ENCODE results near the gene RNF10. TPM values are rescaled to one million over a fixed set of nuclear protein-coding genes. Genes with fewer than 3 reads are reported as not detected.

RNF10 gene
- total and polyA plus RNA-seq, 2 experiments from 2014 or later: 113 to 149 TPM

GRCh38 chr12:120620624-120621023 lies 86.5 kb downstream of the RNF10 start (continued):
- TF ChIP-seq, protein P1, sequence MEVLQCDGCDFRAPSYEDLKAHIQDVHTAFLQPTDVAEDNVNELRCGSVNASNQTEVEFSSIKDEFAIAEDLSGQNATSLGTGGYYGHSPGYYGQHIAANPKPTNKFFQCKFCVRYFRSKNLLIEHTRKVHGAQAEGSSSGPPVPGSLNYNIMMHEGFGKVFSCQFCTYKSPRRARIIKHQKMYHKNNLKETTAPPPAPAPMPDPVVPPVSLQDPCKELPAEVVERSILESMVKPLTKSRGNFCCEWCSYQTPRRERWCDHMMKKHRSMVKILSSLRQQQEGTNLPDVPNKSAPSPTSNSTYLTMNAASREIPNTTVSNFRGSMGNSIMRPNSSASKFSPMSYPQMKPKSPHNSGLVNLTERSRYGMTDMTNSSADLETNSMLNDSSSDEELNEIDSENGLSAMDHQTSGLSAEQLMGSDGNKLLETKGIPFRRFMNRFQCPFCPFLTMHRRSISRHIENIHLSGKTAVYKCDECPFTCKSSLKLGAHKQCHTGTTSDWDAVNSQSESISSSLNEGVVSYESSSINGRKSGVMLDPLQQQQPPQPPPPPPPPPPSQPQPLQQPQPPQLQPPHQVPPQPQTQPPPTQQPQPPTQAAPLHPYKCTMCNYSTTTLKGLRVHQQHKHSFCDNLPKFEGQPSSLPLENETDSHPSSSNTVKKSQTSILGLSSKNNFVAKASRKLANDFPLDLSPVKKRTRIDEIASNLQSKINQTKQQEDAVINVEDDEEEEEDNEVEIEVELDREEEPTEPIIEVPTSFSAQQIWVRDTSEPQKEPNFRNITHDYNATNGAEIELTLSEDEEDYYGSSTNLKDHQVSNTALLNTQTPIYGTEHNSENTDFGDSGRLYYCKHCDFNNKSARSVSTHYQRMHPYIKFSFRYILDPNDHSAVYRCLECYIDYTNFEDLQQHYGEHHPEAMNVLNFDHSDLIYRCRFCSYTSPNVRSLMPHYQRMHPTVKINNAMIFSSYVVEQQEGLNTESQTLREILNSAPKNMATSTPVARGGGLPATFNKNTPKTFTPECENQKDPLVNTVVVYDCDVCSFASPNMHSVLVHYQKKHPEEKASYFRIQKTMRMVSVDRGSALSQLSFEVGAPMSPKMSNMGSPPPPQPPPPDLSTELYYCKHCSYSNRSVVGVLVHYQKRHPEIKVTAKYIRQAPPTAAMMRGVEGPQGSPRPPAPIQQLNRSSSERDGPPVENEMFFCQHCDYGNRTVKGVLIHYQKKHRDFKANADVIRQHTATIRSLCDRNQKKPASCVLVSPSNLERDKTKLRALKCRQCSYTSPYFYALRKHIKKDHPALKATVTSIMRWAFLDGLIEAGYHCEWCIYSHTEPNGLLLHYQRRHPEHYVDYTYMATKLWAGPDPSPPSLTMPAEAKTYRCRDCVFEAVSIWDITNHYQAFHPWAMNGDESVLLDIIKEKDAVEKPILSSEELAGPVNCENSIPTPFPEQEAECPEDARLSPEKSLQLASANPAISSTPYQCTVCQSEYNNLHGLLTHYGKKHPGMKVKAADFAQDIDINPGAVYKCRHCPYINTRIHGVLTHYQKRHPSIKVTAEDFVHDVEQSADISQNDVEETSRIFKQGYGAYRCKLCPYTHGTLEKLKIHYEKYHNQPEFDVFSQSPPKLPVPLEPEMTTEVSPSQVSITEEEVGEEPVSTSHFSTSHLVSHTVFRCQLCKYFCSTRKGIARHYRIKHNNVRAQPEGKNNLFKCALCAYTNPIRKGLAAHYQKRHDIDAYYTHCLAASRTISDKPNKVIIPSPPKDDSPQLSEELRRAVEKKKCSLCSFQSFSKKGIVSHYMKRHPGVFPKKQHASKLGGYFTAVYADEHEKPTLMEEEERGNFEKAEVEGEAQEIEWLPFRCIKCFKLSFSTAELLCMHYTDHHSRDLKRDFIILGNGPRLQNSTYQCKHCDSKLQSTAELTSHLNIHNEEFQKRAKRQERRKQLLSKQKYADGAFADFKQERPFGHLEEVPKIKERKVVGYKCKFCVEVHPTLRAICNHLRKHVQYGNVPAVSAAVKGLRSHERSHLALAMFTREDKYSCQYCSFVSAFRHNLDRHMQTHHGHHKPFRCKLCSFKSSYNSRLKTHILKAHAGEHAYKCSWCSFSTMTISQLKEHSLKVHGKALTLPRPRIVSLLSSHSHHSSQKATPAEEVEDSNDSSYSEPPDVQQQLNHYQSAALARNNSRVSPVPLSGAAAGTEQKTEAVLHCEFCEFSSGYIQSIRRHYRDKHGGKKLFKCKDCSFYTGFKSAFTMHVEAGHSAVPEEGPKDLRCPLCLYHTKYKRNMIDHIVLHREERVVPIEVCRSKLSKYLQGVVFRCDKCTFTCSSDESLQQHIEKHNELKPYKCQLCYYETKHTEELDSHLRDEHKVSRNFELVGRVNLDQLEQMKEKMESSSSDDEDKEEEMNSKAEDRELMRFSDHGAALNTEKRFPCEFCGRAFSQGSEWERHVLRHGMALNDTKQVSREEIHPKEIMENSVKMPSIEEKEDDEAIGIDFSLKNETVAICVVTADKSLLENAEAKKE (CRISPR knock-in tag; IDR thresholded peaks at IDR 0.05): no peak
- TF ChIP-seq EZH2 (IDR thresholded peaks at IDR 0.05; ENCODE audit: low read depth, unreplicated experiment) (no peak), CREB1 (CRISPR knock-in tag; IDR thresholded peaks at IDR 0.05; ENCODE audit: low read depth) (no peak)

- peak; percentile 75 for DNase-seq (ENCODE audit: low spot score)
- ATAC-seq: peak; percentile 65
- H3K27ac ChIP-seq (ENCODE audit: low read depth): no peak overlapping the region
- H3K4me3 ChIP-seq: no peak overlapping the region
- Mint-ChIP-seq H3K27me3 (ENCODE audit: insufficient read depth, low read depth, poor library complexity) (peaks cover 5% of the 10 kb centered on the region), H3K27ac (no peak overlapping the region), H3K4me1 (peaks cover 9% of the 10 kb centered on the region), H3K9me3 (no peaks in the 10 kb centered on the region), H3K4me3 (no peak overlapping the region), H3K36me3 (ENCODE audit: low read depth) (no peaks in the 10 kb centered on the region)
- no peaks in the 10 kb centered on the region for H4K20me1 ChIP-seq (replicated peaks; ENCODE audit: insufficient read depth)
- no peak overlapping the region for H2AFZ ChIP-seq
- no peak overlapping the region for H3K4me2 ChIP-seq
- H3K4me1 ChIP-seq (ENCODE audit: insufficient read depth): no peaks in the 10 kb centered on the region
- TF ChIP-seq NANOG (IDR thresholded peaks at IDR 0.05; ENCODE audit: borderline replicate concordance): no peak
- TF ChIP-seq, protein P2, sequence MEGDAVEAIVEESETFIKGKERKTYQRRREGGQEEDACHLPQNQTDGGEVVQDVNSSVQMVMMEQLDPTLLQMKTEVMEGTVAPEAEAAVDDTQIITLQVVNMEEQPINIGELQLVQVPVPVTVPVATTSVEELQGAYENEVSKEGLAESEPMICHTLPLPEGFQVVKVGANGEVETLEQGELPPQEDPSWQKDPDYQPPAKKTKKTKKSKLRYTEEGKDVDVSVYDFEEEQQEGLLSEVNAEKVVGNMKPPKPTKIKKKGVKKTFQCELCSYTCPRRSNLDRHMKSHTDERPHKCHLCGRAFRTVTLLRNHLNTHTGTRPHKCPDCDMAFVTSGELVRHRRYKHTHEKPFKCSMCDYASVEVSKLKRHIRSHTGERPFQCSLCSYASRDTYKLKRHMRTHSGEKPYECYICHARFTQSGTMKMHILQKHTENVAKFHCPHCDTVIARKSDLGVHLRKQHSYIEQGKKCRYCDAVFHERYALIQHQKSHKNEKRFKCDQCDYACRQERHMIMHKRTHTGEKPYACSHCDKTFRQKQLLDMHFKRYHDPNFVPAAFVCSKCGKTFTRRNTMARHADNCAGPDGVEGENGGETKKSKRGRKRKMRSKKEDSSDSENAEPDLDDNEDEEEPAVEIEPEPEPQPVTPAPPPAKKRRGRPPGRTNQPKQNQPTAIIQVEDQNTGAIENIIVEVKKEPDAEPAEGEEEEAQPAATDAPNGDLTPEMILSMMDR (conservative IDR thresholded peaks at IDR 0.05; ENCODE audit: low read depth in 2 of 2): peak; percentile 51 to 75
- no peaks in the 10 kb centered on the region for H3K9me2 ChIP-seq (ENCODE audit: insufficient read depth)
- H3F3A ChIP-seq (replicated peaks; ENCODE audit: low read depth): no peaks in the 10 kb centered on the region
- no peaks in the 10 kb centered on the region for H3K36me3 ChIP-seq (ENCODE audit: insufficient read depth)
- H3K27me3 ChIP-seq (ENCODE audit: insufficient read depth): no peaks in the 10 kb centered on the region
- H3K79me2 ChIP-seq (replicated peaks; ENCODE audit: insufficient read depth): no peaks in the 10 kb centered on the region
Measured at GRCh38 chr12:120625557-120626419, 91.6 kb downstream of the RNF10 start.

Small RNA genes within 50 kb of the gene (small RNA-seq; reads per million reads assigned to genes)
- not detected for gene RF00019 (ENCODE audit: low replicate concordance)

Other genes with a start within 250 kb of the RNF10 start
- gene RNU4-2, start 242.5 kb upstream of the RNF10 start, total RNA-seq (2014; rRNA removed; shearing (Covaris generic)): under 0.01 TPM in 1 of 2 replicates, not detected in the other
- 9.5 TPM in 1 of 2 replicates, not detected in the other for gene RNU4-2, start 242.5 kb upstream of the RNF10 start, polyA plus RNA-seq (2016; fragmentation: Nextera tagmentation; extraction: Ambion mirVana)
- gene RNU4-1, start 241.1 kb upstream of the RNF10 start, total RNA-seq (2014; rRNA removed; shearing (Covaris generic)): under 0.01 TPM in 1 of 2 replicates, not detected in the other
- 6.0 and 6.4 TPM in 2 replicates for gene RNU4-1, start 241.1 kb upstream of the RNF10 start, polyA plus RNA-seq (2016; fragmentation: Nextera tagmentation; extraction: Ambion mirVana)
- gene SIRT4, start 232.0 kb upstream of the RNF10 start, total RNA-seq (2014; rRNA removed; shearing (Covaris generic)): 0.78 and 2.0 TPM in 2 replicates
- gene SIRT4, start 232.0 kb upstream of the RNF10 start, polyA plus RNA-seq (2016; fragmentation: Nextera tagmentation; extraction: Ambion mirVana): 3.0 and 4.1 TPM in 2 replicates
- not detected in 2 replicates for gene PLA2G1B, start 206.6 kb upstream of the RNF10 start, total RNA-seq (2014; rRNA removed; shearing (Covaris generic))
- not detected in 2 replicates for gene PLA2G1B, start 206.6 kb upstream of the RNF10 start, polyA plus RNA-seq (2016; fragmentation: Nextera tagmentation; extraction: Ambion mirVana)
- gene MSI1, start 165.2 kb upstream of the RNF10 start, total RNA-seq (2014; rRNA removed; shearing (Covaris generic)): 8.1 and 12.8 TPM in 2 replicates
- gene MSI1, start 165.2 kb upstream of the RNF10 start, polyA plus RNA-seq (2016; fragmentation: Nextera tagmentation; extraction: Ambion mirVana): 16.9 and 19.2 TPM in 2 replicates
- gene COX6A1, start 96.2 kb upstream of the RNF10 start, total RNA-seq (2014; rRNA removed; shearing (Covaris generic)): 393 and 422 TPM in 2 replicates
- 1,484 and 1,643 TPM in 2 replicates for gene COX6A1, start 96.2 kb upstream of the RNF10 start, polyA plus RNA-seq (2016; fragmentation: Nextera tagmentation; extraction: Ambion mirVana)
- gene TRIAP1, start 88.0 kb upstream of the RNF10 start, total RNA-seq (2014; rRNA removed; shearing (Covaris generic)): 53.4 and 61.8 TPM in 2 replicates
- 94.0 and 94.2 TPM in 2 replicates for gene TRIAP1, start 88.0 kb upstream of the RNF10 start, polyA plus RNA-seq (2016; fragmentation: Nextera tagmentation; extraction: Ambion mirVana)
- gene GATC, start 87.9 kb upstream of the RNF10 start, total RNA-seq (2014; rRNA removed; shearing (Covaris generic)): 16.7 and 18.5 TPM in 2 replicates
- gene GATC, start 87.9 kb upstream of the RNF10 start, polyA plus RNA-seq (2016; fragmentation: Nextera tagmentation; extraction: Ambion mirVana): 14.9 and 20.1 TPM in 2 replicates
- gene SRSF9, start 64.6 kb upstream of the RNF10 start, total RNA-seq (2014; rRNA removed; shearing (Covaris generic)): 202 and 250 TPM in 2 replicates
- 436 and 481 TPM in 2 replicates for gene SRSF9, start 64.6 kb upstream of the RNF10 start, polyA plus RNA-seq (2016; fragmentation: Nextera tagmentation; extraction: Ambion mirVana)
- 310 and 313 TPM in 2 replicates for gene DYNLL1, start 38.2 kb upstream of the RNF10 start, total RNA-seq (2014; rRNA removed; shearing (Covaris generic))
- 833 and 868 TPM in 2 replicates for gene DYNLL1, start 38.2 kb upstream of the RNF10 start, polyA plus RNA-seq (2016; fragmentation: Nextera tagmentation; extraction: Ambion mirVana)
- gene COQ5, start 5.2 kb upstream of the RNF10 start, total RNA-seq (2014; rRNA removed; shearing (Covaris generic)): 32.5 and 32.6 TPM in 2 replicates
- gene COQ5, start 5.2 kb upstream of the RNF10 start, polyA plus RNA-seq (2016; fragmentation: Nextera tagmentation; extraction: Ambion mirVana): 30.7 and 32.4 TPM in 2 replicates
- 52.4 and 55.6 TPM in 2 replicates for gene POP5, start 47.0 kb downstream of the RNF10 start, total RNA-seq (2014; rRNA removed; shearing (Covaris generic))
- gene POP5, start 47.0 kb downstream of the RNF10 start, polyA plus RNA-seq (2016; fragmentation: Nextera tagmentation; extraction: Ambion mirVana): 131 and 140 TPM in 2 replicates
- 5.2 and 7.0 TPM in 2 replicates for gene CABP1, start 106.3 kb downstream of the RNF10 start, total RNA-seq (2014; rRNA removed; shearing (Covaris generic))
- 4.7 and 5.1 TPM in 2 replicates for gene CABP1, start 106.3 kb downstream of the RNF10 start, polyA plus RNA-seq (2016; fragmentation: Nextera tagmentation; extraction: Ambion mirVana)
- gene MLEC, start 152.8 kb downstream of the RNF10 start, total RNA-seq (2014; rRNA removed; shearing (Covaris generic)): 217 and 225 TPM in 2 replicates
- gene MLEC, start 152.8 kb downstream of the RNF10 start, polyA plus RNA-seq (2016; fragmentation: Nextera tagmentation; extraction: Ambion mirVana): 257 and 264 TPM in 2 replicates
- 48.2 and 51.3 TPM in 2 replicates for gene UNC119B, start 176.1 kb downstream of the RNF10 start, total RNA-seq (2014; rRNA removed; shearing (Covaris generic))
- 9.9 and 11.7 TPM in 2 replicates for gene UNC119B, start 176.1 kb downstream of the RNF10 start, polyA plus RNA-seq (2016; fragmentation: Nextera tagmentation; extraction: Ambion mirVana)
- gene ACADS, start 191.5 kb downstream of the RNF10 start, total RNA-seq (2014; rRNA removed; shearing (Covaris generic)): 5.7 and 7.7 TPM in 2 replicates
- 3.1 and 4.2 TPM in 2 replicates for gene ACADS, start 191.5 kb downstream of the RNF10 start, polyA plus RNA-seq (2016; fragmentation: Nextera tagmentation; extraction: Ambion mirVana)